GM12875 (cell line): ENCODE data around the gene ATP11C.
"Not testable (repeated sequence)": the region's sequence is repeated elsewhere in the genome, so short reads cannot be mapped to it uniquely, and the experiment has no call there.

ENCODE experiments used
- H3K4me3 ChIP-seq: one replicate; pipeline ENCODE4 v1.5.1; 2011; ENCODE audit warnings: low read depth, low read length, control low read depth
- TF ChIP-seq, protein P1 (sequence below): IDR thresholded peaks from 2 replicates; pipeline ENCODE4 v1.5.1; 2011; ENCODE audit warnings: low read depth, mild to moderate bottlenecking, control low read depth, inconsistent platforms, low read length, moderate library complexity, borderline replicate concordance; ENCODE audit not compliant: insufficient read depth

ATP11C gene

DNA sequence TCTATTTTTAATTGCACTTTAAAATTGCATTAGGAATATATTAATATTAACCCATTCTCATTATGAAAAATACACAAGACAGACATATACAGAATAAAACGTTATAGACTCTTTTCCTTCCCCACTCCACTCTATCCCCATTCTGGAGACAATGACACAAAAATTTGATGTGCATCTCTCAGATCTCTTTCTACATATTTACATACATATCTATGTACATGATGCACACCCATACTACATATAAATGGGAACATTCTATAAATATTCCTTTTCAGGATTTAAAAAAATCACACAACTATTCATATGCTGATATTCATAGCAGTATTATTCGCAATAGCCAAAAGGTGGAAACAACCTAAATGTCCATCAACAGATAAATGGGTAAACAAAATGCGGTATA, 34.9 kb upstream of the ATP11C start:
- no peak overlapping the region for H3K4me3 ChIP-seq
- TF ChIP-seq, protein P1, sequence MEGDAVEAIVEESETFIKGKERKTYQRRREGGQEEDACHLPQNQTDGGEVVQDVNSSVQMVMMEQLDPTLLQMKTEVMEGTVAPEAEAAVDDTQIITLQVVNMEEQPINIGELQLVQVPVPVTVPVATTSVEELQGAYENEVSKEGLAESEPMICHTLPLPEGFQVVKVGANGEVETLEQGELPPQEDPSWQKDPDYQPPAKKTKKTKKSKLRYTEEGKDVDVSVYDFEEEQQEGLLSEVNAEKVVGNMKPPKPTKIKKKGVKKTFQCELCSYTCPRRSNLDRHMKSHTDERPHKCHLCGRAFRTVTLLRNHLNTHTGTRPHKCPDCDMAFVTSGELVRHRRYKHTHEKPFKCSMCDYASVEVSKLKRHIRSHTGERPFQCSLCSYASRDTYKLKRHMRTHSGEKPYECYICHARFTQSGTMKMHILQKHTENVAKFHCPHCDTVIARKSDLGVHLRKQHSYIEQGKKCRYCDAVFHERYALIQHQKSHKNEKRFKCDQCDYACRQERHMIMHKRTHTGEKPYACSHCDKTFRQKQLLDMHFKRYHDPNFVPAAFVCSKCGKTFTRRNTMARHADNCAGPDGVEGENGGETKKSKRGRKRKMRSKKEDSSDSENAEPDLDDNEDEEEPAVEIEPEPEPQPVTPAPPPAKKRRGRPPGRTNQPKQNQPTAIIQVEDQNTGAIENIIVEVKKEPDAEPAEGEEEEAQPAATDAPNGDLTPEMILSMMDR, result no peak

DNA sequence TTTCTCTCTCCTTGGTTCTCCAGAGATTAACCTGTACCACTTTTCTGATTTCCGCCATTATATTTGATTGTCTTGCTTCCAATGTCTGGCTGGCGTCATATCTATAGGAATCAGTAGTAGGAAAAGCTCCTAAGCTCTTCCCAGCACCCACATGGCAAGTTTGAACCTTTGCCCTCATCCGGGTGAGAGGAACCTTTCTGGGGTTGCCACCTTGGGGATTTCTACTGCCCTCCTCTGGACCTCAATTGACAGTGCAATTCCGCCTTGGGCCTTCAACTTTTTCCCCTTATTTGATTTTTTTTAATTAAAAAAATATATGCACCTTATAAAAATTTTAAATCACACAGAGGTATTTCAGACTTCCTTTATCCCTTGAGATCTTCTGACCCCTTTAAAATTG, 34.4 kb upstream of the ATP11C start:
- TF ChIP-seq, protein P1, result peak; percentile 33; the same call in 1 of the 2 replicates
- no peak overlapping the region for H3K4me3 ChIP-seq

DNA sequence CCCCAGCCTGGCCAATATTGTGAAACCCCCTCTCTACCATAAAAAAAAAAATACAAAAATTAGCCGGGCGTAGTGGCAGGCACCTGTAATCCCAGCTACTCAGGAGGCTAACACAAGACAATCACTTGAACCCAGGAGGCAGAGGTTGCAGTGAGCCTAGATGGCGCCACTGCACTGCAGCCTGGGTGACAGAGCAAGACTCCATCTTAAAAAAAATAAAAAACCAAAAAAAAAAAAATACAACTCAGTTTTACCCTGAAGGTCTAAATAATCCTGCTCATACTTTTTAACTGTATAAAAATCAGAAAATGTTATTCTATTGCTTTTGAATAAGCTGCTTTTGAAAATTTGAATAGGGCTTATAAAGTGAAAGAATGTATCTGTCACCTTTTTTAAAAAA, 33.3 kb upstream of the ATP11C start:
- TF ChIP-seq, protein P1, result peak; percentile 12; the same call in 1 of the 2 replicates
- H3K4me3 ChIP-seq, result not testable (repeated sequence)

DNA sequence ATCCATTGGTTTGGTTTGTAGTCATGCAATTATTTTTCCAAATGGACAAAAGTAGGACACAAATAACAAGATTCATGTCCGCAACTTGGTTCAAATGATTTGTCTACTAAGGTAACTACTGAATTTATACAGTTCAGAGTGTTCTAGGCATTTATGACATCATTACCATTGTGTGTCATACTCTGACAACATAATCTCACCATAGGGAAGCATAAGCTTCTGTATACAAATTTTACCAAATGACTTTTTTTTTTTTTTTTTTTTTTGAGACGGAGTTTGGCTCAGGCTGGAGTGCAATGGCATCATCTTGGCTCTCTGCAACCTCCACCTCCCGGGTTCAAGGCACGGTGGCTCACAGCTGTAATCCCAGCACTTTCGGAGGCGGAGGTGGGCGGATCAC, 32.6 kb upstream of the ATP11C start, which contains the start of gene CXorf66:
Gene CXorf66 (minus strand): TSS at position 101 of the 400 bp plus-strand sequence. CDS start 25 bp downstream, at position 76.
- TF ChIP-seq, protein P1, result no peak
- H3K4me3 ChIP-seq, result no peak within 1 kb of the TSS

DNA sequence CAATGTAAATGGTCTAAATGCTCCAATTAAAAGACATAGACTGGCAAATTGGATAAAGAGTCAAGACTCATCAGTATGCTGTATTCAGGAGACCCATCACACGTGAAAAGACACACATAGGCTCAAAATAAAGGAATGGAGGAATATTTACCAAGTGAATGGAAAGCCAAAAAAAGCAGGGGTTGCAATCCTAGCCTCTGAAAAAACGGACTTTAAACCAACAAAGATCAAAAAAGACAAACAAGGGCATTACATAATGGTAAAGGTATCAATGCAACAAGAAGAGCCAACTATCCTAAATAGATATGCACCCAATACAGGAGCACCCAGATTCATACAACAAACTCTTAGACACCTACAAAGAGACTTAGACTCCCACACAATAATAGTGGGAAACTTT, 28.2 kb upstream of the ATP11C start:
- not testable (repeated sequence) for H3K4me3 ChIP-seq

DNA sequence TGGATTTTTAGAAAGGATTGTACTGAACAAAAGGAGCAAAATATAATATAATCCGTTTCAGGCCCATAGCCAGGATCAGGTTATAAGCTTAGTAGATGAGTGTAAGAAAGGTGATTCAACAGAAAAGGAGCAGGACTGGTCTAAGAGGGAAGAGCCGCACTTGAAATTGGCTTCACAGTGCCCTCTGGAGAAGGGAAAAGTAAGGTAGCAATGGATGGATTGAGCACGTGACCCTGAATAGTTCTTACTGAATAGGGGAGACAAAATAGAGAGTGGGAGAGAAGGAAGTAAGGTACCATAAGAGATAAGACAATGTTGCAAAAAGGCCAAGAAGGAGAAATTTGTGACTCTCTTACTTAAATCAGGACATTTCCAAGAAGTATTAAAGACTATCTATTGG, 16.9 kb upstream of the ATP11C start:
- no peak overlapping the region for H3K4me3 ChIP-seq
- TF ChIP-seq, protein P1, result no peak

DNA sequence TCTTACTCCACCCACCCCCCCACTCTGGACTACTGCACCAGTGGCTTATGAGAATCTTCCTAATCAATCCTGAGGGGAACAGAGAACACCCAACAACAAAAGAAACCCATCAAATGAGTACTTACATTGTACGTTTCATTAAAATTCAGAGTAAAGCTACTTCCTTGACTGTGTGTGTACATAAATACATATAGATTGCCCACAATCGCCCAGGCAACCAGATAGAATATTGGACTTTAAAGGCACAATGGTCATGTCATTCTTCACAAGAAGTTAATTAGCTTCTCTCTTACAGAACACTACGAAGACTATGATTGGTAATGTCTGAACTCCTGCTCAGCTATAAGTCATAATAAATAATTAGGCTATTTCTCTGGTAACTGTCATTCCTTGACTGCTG, 12.2 kb upstream of the ATP11C start:
- H3K4me3 ChIP-seq, result no peak overlapping the region
- TF ChIP-seq, protein P1, result no peak

DNA sequence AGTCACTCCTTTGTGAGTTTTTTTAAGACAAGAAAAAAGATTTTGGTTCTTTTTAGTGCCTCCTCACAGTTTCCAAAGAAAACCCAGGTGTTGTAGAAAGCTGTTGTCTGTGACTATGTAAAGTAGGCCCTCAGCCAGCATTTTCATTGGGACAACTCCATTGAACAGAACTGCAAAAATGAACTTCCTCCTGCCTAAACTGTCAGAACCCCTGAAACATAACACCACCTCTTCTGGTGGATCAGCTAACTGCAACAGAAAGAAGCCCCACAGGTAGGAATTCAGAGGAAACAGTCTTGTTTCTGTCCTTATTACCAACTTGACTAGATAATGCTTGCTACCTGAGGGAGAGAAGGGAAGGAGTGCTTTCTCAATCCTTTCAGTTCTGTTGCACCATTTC, 3.4 kb upstream of the ATP11C start:
- no peak overlapping the region for H3K4me3 ChIP-seq
- TF ChIP-seq, protein P1, result 0 out of 2 replicates have a peak, but pooled peaks have one; percentile 1
